C4-2B (cell line): ENCODE data around the gene PAM.

Source experiments
- ZFX ChIP-seq: fragments of 450-650 bp; IDR thresholded peaks from 2 replicates; pipeline ENCODE4 v1.6.1; 2017
- TF ChIP-seq, protein P1 (sequence below): fragments of 450-650 bp; conservative IDR thresholded peaks from 2 replicates; pipeline ENCODE4 v1.5.1; 2017; ENCODE audit warnings: mild to moderate bottlenecking

DNA sequence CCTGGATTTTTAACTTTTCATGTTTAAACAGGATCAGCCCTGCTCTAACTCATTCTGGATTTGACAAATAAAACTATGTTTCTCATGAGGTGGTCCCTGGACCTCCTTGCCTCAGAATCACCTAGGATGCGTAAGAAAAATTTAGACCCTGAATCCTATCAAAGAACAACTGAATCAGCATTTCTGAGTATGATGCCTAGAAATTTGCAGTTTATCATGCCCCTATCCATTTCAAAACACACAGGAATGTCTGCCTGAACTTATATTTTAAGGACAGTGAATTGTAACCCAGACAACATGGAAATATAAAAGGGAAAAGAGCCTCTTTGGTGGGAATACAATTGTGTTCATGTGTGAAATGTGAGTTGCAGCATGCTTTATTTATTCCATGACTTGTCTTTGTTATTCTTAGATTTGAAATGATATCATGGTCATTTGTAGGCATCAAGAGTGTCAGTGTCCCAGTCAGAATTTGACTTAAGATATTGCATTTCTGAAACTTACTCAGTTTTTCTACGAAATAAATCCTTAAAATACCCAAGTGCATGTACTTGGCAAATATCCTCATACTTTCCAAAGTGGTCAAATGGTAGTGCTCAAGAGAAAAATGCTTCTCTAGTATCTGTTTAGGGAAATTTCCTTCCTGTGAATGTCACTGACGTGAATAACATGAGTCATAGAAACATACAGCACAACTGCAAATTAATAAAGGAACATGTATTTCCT lies 220.5 kb downstream of the PAM start:
- TF ChIP-seq, protein P1, sequence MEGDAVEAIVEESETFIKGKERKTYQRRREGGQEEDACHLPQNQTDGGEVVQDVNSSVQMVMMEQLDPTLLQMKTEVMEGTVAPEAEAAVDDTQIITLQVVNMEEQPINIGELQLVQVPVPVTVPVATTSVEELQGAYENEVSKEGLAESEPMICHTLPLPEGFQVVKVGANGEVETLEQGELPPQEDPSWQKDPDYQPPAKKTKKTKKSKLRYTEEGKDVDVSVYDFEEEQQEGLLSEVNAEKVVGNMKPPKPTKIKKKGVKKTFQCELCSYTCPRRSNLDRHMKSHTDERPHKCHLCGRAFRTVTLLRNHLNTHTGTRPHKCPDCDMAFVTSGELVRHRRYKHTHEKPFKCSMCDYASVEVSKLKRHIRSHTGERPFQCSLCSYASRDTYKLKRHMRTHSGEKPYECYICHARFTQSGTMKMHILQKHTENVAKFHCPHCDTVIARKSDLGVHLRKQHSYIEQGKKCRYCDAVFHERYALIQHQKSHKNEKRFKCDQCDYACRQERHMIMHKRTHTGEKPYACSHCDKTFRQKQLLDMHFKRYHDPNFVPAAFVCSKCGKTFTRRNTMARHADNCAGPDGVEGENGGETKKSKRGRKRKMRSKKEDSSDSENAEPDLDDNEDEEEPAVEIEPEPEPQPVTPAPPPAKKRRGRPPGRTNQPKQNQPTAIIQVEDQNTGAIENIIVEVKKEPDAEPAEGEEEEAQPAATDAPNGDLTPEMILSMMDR, result no peak
- no peak for TF ChIP-seq ZFX
